Trophoblast cell (in vitro differentiated cells and primary cell): ENCODE measurements around the gene SHROOM3.
A peak's percentile ranks its signal among the peaks of the same experiment; 100 is the strongest.

Experiments used
- DNase-seq, 2 donors: peaks; one replicate each; pipeline ENCODE4 v3.0.0-alpha.2; 2016
- H2AFZ ChIP-seq: 2 replicates; pipeline ENCODE4 v1.6.1; 2013; ENCODE audit warnings: low read length, moderate library complexity, mild to moderate bottlenecking; ENCODE audit not compliant: insufficient read depth, poor library complexity
- H2AK5ac ChIP-seq: 2 replicates; pipeline ENCODE4 v1.6.1; 2013; ENCODE audit warnings: mild to moderate bottlenecking, low read length
- H2BK120ac ChIP-seq: 2 replicates; pipeline ENCODE4 v1.6.1; 2013; ENCODE audit warnings: low read length, mild to moderate bottlenecking, moderate library complexity; ENCODE audit not compliant: insufficient read depth, poor library complexity
- H2BK12ac ChIP-seq: 2 replicates; pipeline ENCODE4 v1.6.1; 2013; ENCODE audit warnings: mild to moderate bottlenecking, low read length, moderate library complexity
- H2BK5ac ChIP-seq: 2 replicates; pipeline ENCODE4 v1.6.1; 2013; ENCODE audit warnings: low read length, low read depth, moderate library complexity, mild to moderate bottlenecking; ENCODE audit not compliant: poor library complexity
- H3K14ac ChIP-seq: 2 replicates; pipeline ENCODE4 v1.6.1; 2013; ENCODE audit warnings: mild to moderate bottlenecking, low read length
- H3K18ac ChIP-seq: 2 replicates; pipeline ENCODE4 v1.6.1; 2013; ENCODE audit warnings: mild to moderate bottlenecking, low read length
- H3K23ac ChIP-seq: 2 replicates; pipeline ENCODE4 v1.6.1; 2013; ENCODE audit warnings: low read length
- H3K27ac ChIP-seq: 2 replicates; pipeline ENCODE4 v1.5.1; 2013; ENCODE audit warnings: low read depth, mild to moderate bottlenecking, inconsistent platforms, low read length, moderate library complexity
- H3K27me3 ChIP-seq: 2 replicates; pipeline ENCODE4 v1.6.1; 2013; ENCODE audit warnings: inconsistent platforms, mild to moderate bottlenecking, low read length, moderate library complexity; ENCODE audit not compliant: insufficient read depth
- H3K36me3 ChIP-seq, 2 experiments: 1 replicate in 1 of 2; 2 replicates in 1 of 2; pipeline ENCODE4 v1.6.1; 2013; ENCODE audit warnings: low read length in 2 of 2, mild to moderate bottlenecking in 2 of 2, moderate library complexity in 1 of 2; ENCODE audit not compliant: insufficient read depth in 2 of 2, control insufficient read depth in 1 of 2
- H3K4ac ChIP-seq: 2 replicates; pipeline ENCODE4 v1.6.1; 2013; ENCODE audit warnings: low read depth, mild to moderate bottlenecking, low read length, moderate library complexity
- H3K4me1 ChIP-seq, 2 experiments: 1 replicate in 1 of 2; 2 replicates in 1 of 2; pipeline ENCODE4 v1.6.1; 2013; ENCODE audit warnings: low read length in 2 of 2, mild to moderate bottlenecking in 2 of 2, moderate library complexity in 1 of 2; ENCODE audit not compliant: insufficient read depth in 2 of 2, control insufficient read depth in 1 of 2
- H3K4me2 ChIP-seq: 2 replicates; pipeline ENCODE4 v1.6.1; 2013; ENCODE audit warnings: inconsistent platforms, mild to moderate bottlenecking, low read length, moderate library complexity
- H3K4me3 ChIP-seq: 2 replicates; pipeline ENCODE4 v1.5.1; 2013; ENCODE audit warnings: mild to moderate bottlenecking, low read depth, low read length, inconsistent platforms
- H3K79me1 ChIP-seq: one replicate; pipeline ENCODE4 v1.6.1; 2013; ENCODE audit warnings: low read length
- H3K79me2 ChIP-seq: 2 replicates; pipeline ENCODE4 v1.6.1; 2013; ENCODE audit warnings: low read length, mild to moderate bottlenecking; ENCODE audit not compliant: control insufficient read depth, insufficient read depth, poor library complexity
- H3K9ac ChIP-seq: 2 replicates; pipeline ENCODE4 v1.6.1; 2013; ENCODE audit warnings: mild to moderate bottlenecking, low read length
- H3K9me3 ChIP-seq: 2 replicates; pipeline ENCODE4 v1.6.1; 2013; ENCODE audit warnings: low read depth, mild to moderate bottlenecking, control low read depth, inconsistent platforms, low read length; ENCODE audit not compliant: insufficient read depth
- H4K12ac ChIP-seq: 2 replicates; pipeline ENCODE4 v1.6.1; 2013; ENCODE audit warnings: low read depth, mild to moderate bottlenecking, low read length, moderate library complexity
- H4K8ac ChIP-seq: 2 replicates; pipeline ENCODE4 v1.6.1; 2013; ENCODE audit warnings: low read depth, mild to moderate bottlenecking, low read length, moderate library complexity
- H4K91ac ChIP-seq: one replicate; pipeline ENCODE4 v1.6.1; 2013; ENCODE audit warnings: low read depth, mild to moderate bottlenecking, low read length, moderate library complexity
- WGBS: extraction: QIAGEN DNeasy Blood & Tissue Kit; methylation state at CpG from one replicate; pipeline ENCODE4 v1.1.7; 2013; ENCODE audit warnings: missing lambda C conversion rate; ENCODE audit not compliant: insufficient read length, insufficient coverage; ENCODE audit errors: extremely low coverage; 5-methylcytosine and 5-hydroxymethylcytosine counted together

Gene SHROOM3

GRCh38 chr4:76688619-76689144 is 253.7 kb downstream of the SHROOM3 start:
- Histone ChIP-seq H2BK12ac (no peak overlapping the region), H3K23ac (no peak overlapping the region), H3K27me3 (no peaks in the 10 kb centered on the region), H2BK5ac (no peak overlapping the region), H3K4me2 (peak overlapping the region; percentile 93), H2AK5ac (no peak overlapping the region), H3K18ac (no peak overlapping the region), H3K9me3 (no peaks in the 10 kb centered on the region), H3K4me1 (peaks cover 0 to 8% of the 10 kb centered on the region in 2 experiments), H3K4me3 (peak overlapping the region; percentile 93), H3K4ac (no peak overlapping the region), H4K8ac (no peak overlapping the region), H3K14ac (no peak overlapping the region), H3K27ac (peak overlapping the region; percentile 77), H3K36me3 (no peaks in the 10 kb centered on the region), H4K12ac (no peak overlapping the region), H2BK120ac (peak overlapping the region; percentile 90), H3K9ac (no peak overlapping the region), H4K91ac (no peak overlapping the region), H2AFZ (peak overlapping the region; percentile 92), H3K79me2 (peaks cover 7% of the 10 kb centered on the region), H3K79me1 (peaks cover 8% of the 10 kb centered on the region)
- no CpG with 5 or more reads among the region's 13 CpGs for WGBS
- DNase-seq = peak in 1 of 2 donors; percentile 33

DNA sequence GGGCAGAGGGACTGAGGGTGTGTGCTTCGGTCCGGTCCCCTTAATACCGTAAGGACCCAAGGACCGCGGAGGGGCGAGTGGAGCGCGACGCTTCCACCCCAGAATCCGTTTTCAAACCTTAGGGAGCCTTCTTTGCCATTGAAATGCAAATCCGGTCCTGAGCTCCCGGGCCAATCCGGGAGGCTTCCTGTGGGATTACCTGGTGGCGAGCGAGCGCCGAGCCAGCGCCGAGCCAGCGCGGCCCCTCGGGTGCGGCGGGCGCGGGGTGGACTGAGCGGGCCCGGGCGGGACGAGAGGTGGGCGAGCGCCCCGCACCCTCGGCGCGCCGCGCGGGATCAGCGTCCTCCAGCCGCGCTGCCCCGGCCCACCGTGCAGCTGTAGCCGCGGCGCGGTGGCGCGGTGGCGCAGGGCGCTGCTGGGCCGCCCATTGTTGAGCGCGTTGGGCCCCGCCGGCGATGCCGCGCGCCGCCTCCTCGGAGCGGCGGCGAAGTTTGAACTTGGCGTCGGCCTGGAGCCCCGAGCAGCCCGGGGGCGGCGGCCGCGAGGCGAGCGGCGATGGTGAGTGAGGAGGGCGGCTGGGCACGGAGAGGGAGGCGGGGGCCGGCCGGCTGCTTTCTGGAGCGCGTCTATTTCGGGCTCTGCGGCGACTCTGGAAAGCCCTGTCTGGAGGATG is 254.3 kb downstream of the SHROOM3 start:
- Histone ChIP-seq H3K23ac (no peak overlapping the region), H3K79me1 (peaks cover 8% of the 10 kb centered on the region), H2BK12ac (peak overlapping the region; percentile 73), H4K91ac (peak overlapping the region; percentile 95), H4K12ac (peak overlapping the region; percentile 94), H3K4ac (peak overlapping the region; percentile 98), H3K36me3 (no peaks in the 10 kb centered on the region), H3K18ac (peak overlapping the region; percentile 74), H4K8ac (peak overlapping the region; percentile 93), H3K14ac (peak overlapping the region; percentile 97), H3K4me3 (peak overlapping the region; percentile 93), H3K9ac (peak overlapping the region; percentile 95), H3K27me3 (no peaks in the 10 kb centered on the region), H3K79me2 (peaks cover 7% of the 10 kb centered on the region), H3K9me3 (no peaks in the 10 kb centered on the region), H2AFZ (peak overlapping the region; percentile 92), H3K4me1 (peaks cover 0 to 6% of the 10 kb centered on the region in 2 experiments), H2BK5ac (peak overlapping the region; percentile 87), H3K4me2 (peak overlapping the region; percentile 93), H2BK120ac (peak overlapping the region; percentile 90), H3K27ac (peak overlapping the region; percentile 77), H2AK5ac (no peak overlapping the region)
- WGBS = no CpG with 5 or more reads among the region's 87 CpGs
- DNase-seq = peak; percentile 43 to 74

- Histone ChIP-seq H3K23ac (no peak overlapping the region), H3K79me2 (peaks cover 7% of the 10 kb centered on the region), H3K4ac (no peak overlapping the region), H4K8ac (no peak overlapping the region), H3K4me3 (peak overlapping the region; percentile 47), H4K12ac (no peak overlapping the region), H3K36me3 (no peaks in the 10 kb centered on the region), H3K27ac (peak overlapping the region; percentile 77), H3K9ac (peak overlapping the region; percentile 76), H3K14ac (no peak overlapping the region), H3K27me3 (no peaks in the 10 kb centered on the region), H3K4me1 (peaks cover 0 to 3% of the 10 kb centered on the region in 2 experiments), H2AK5ac (no peak overlapping the region), H2AFZ (no peak overlapping the region), H3K18ac (no peak overlapping the region), H3K79me1 (peaks cover 8% of the 10 kb centered on the region), H2BK5ac (peak overlapping the region; percentile 87), H3K4me2 (peak overlapping the region; percentile 93), H4K91ac (peak overlapping the region; percentile 95), H2BK12ac (no peak overlapping the region), H2BK120ac (no peak overlapping the region), H3K9me3 (no peaks in the 10 kb centered on the region)
- WGBS = no CpG with 5 or more reads among the region's 12 CpGs
- peak; percentile 48 to 73 for DNase-seq
Measured at GRCh38 chr4:76690011-76690905, 255.2 kb downstream of the SHROOM3 start.

DNA sequence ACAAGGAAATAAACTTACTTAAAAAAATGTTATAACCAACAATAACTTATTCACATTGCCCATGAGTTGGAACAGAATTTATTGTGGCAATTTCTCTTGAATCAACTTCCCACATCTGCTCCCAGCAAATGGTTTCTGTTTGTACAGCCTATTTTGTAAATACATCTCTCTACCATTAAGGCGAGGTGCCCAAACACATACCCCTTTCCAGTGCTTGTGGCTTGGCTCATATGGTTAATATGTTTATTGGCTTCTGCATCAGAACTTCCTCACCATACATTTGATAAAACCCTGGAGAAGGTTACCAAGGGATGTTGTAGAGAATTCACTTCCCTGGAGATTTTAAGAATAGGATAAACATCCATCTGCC is 255.9 kb downstream of the SHROOM3 start:
- no peaks in the 10 kb centered on the region for H3K27me3 ChIP-seq
- no peak overlapping the region for H3K4ac ChIP-seq
- no peak overlapping the region for H2BK12ac ChIP-seq
- H3K9ac ChIP-seq = no peak overlapping the region
- peak overlapping the region; percentile 18 for H3K4me2 ChIP-seq
- H2BK120ac ChIP-seq = no peak overlapping the region
- WGBS = no CpG with 5 or more reads among the region's 1 CpG
- peaks cover 3 to 6% of the 10 kb centered on the region in 2 experiments for H3K4me1 ChIP-seq
- H3K14ac ChIP-seq = no peak overlapping the region
- no peak overlapping the region for H3K18ac ChIP-seq
- peaks cover 7% of the 10 kb centered on the region for H3K79me2 ChIP-seq
- H3K23ac ChIP-seq = no peak overlapping the region
- no peak overlapping the region for H2BK5ac ChIP-seq
- peaks cover 10% of the 10 kb centered on the region for H3K79me1 ChIP-seq
- no peaks in the 10 kb centered on the region for H3K9me3 ChIP-seq
- H4K8ac ChIP-seq = no peak overlapping the region
- no peak overlapping the region for H4K91ac ChIP-seq
- no peak overlapping the region for H2AFZ ChIP-seq
- no peak overlapping the region for H2AK5ac ChIP-seq
- no peak overlapping the region for H3K27ac ChIP-seq
- no peak overlapping the region for H3K4me3 ChIP-seq
- DNase-seq = no peak
- no peak overlapping the region for H4K12ac ChIP-seq
- peaks cover 0 to 2% of the 10 kb centered on the region in 2 experiments for H3K36me3 ChIP-seq
